ENCODE data around the gene SPPL2B.

SPPL2B gene

GRCh38 chr19:2305452-2306280 is 22.8 kb upstream of the SPPL2B start:
- Histone ChIP-seq H3K9me3 (ENCODE audit: control insufficient read depth, low read length) (no peaks in the 10 kb centered on the region), H3K27ac (ENCODE audit: low read depth, low read length, severe bottlenecking) (no peak overlapping the region), H3K4me3 (ENCODE audit: extremely low read depth, insufficient read depth, low read length, poor library complexity, severe bottlenecking) (no peak overlapping the region), H3K4me1 (ENCODE audit: control insufficient read depth, insufficient read depth, low read length, poor library complexity, severe bottlenecking) (no peaks in the 10 kb centered on the region), H3K36me3 (ENCODE audit: control insufficient read depth, insufficient read depth, low read length) (no peaks in the 10 kb centered on the region)
- WGBS, 2 experiments (ENCODE audit: insufficient coverage in 2 of 2), result 85 to 86% methylated on average over 9 to 10 of the region's 19 CpGs

GRCh38 chr19:2306281-2306806 is 22.1 kb upstream of the SPPL2B start:
- H3K4me3 ChIP-seq (ENCODE audit: extremely low read depth, insufficient read depth, low read length, poor library complexity, severe bottlenecking), result no peak overlapping the region
- WGBS, 2 experiments (ENCODE audit: insufficient coverage in 2 of 2), result 80% methylated on average over 15 of the region's 19 CpGs
- no peaks in the 10 kb centered on the region for H3K4me1 ChIP-seq (ENCODE audit: control insufficient read depth, insufficient read depth, low read length, poor library complexity, severe bottlenecking)
- no peaks in the 10 kb centered on the region for H3K36me3 ChIP-seq (ENCODE audit: control insufficient read depth, insufficient read depth, low read length)
- H3K9me3 ChIP-seq (ENCODE audit: control insufficient read depth, low read length), result no peaks in the 10 kb centered on the region
- no peak overlapping the region for H3K27ac ChIP-seq (ENCODE audit: low read depth, low read length, severe bottlenecking)

- no peaks in the 10 kb centered on the region for H3K9me3 ChIP-seq (ENCODE audit: control insufficient read depth, low read length)
- H3K4me1 ChIP-seq (ENCODE audit: control insufficient read depth, insufficient read depth, low read length, poor library complexity, severe bottlenecking), result no peaks in the 10 kb centered on the region
- 83 to 84% methylated on average over 14 to 17 of the region's 17 CpGs for WGBS, 2 experiments (ENCODE audit: insufficient coverage in 2 of 2)
- H3K4me3 ChIP-seq (ENCODE audit: extremely low read depth, insufficient read depth, low read length, poor library complexity, severe bottlenecking), result no peak overlapping the region
- H3K36me3 ChIP-seq (ENCODE audit: control insufficient read depth, insufficient read depth, low read length), result no peaks in the 10 kb centered on the region
- no peak overlapping the region for H3K27ac ChIP-seq (ENCODE audit: low read depth, low read length, severe bottlenecking)
Observed at GRCh38 chr19:2306971-2307370, 21.5 kb upstream of the SPPL2B start.

- H3K4me1 ChIP-seq (ENCODE audit: control insufficient read depth, insufficient read depth, low read length, poor library complexity, severe bottlenecking), result no peaks in the 10 kb centered on the region
- H3K27ac ChIP-seq (ENCODE audit: low read depth, low read length, severe bottlenecking), result no peak overlapping the region
- H3K4me3 ChIP-seq (ENCODE audit: extremely low read depth, insufficient read depth, low read length, poor library complexity, severe bottlenecking), result no peak overlapping the region
- H3K36me3 ChIP-seq (ENCODE audit: control insufficient read depth, insufficient read depth, low read length), result no peaks in the 10 kb centered on the region
- H3K9me3 ChIP-seq (ENCODE audit: control insufficient read depth, low read length), result no peaks in the 10 kb centered on the region
- 69 to 73% methylated on average over 23 to 30 of the region's 33 CpGs for WGBS, 2 experiments (ENCODE audit: insufficient coverage in 2 of 2)
Observed at GRCh38 chr19:2307518-2308012, 20.9 kb upstream of the SPPL2B start.

GRCh38 chr19:2308114-2308556 is 20.3 kb upstream of the SPPL2B start, which contains the start of gene LINGO3:
Gene LINGO3, minus strand, starts transcription at chr19:2308154. Its CDS starts 16,378 bp downstream, at chr19:2291776.
- WGBS, 2 experiments (ENCODE audit: insufficient coverage in 2 of 2), result 13 to 18% methylated on average over 37 to 53 of the region's 63 CpGs
- Histone ChIP-seq H3K36me3 (ENCODE audit: control insufficient read depth, insufficient read depth, low read length) (no peaks in the 10 kb centered on the region), H3K4me1 (ENCODE audit: control insufficient read depth, insufficient read depth, low read length, poor library complexity, severe bottlenecking) (no peaks in the 10 kb centered on the region), H3K9me3 (ENCODE audit: control insufficient read depth, low read length) (no peaks in the 10 kb centered on the region), H3K27ac (ENCODE audit: low read depth, low read length, severe bottlenecking) (no peak within 1 kb of the TSS), H3K4me3 (ENCODE audit: extremely low read depth, insufficient read depth, low read length, poor library complexity, severe bottlenecking) (peak within 1 kb of the TSS; percentile 18)

- H3K9me3 ChIP-seq (ENCODE audit: control insufficient read depth, low read length), result peaks cover 4% of the 10 kb centered on the region
- H3K27ac ChIP-seq (ENCODE audit: low read depth, low read length, severe bottlenecking), result no peak overlapping the region
- no peaks in the 10 kb centered on the region for H3K4me1 ChIP-seq (ENCODE audit: control insufficient read depth, insufficient read depth, low read length, poor library complexity, severe bottlenecking)
- H3K36me3 ChIP-seq (ENCODE audit: control insufficient read depth, insufficient read depth, low read length), result no peaks in the 10 kb centered on the region
- no peak overlapping the region for H3K4me3 ChIP-seq (ENCODE audit: extremely low read depth, insufficient read depth, low read length, poor library complexity, severe bottlenecking)
- 80 to 88% methylated on average over 11 to 14 of the region's 17 CpGs for WGBS, 2 experiments (ENCODE audit: insufficient coverage in 2 of 2)
Observed at GRCh38 chr19:2309734-2310362, 18.6 kb upstream of the SPPL2B start.

GRCh38 chr19:2311093-2311492 is 17.4 kb upstream of the SPPL2B start:
- no peak overlapping the region for H3K4me3 ChIP-seq (ENCODE audit: extremely low read depth, insufficient read depth, low read length, poor library complexity, severe bottlenecking)
- no peaks in the 10 kb centered on the region for H3K36me3 ChIP-seq (ENCODE audit: control insufficient read depth, insufficient read depth, low read length)
- H3K27ac ChIP-seq (ENCODE audit: low read depth, low read length, severe bottlenecking), result no peak overlapping the region
- H3K4me1 ChIP-seq (ENCODE audit: control insufficient read depth, insufficient read depth, low read length, poor library complexity, severe bottlenecking), result peaks cover 2% of the 10 kb centered on the region
- H3K9me3 ChIP-seq (ENCODE audit: control insufficient read depth, low read length), result peaks cover 13% of the 10 kb centered on the region
- WGBS, 2 experiments (ENCODE audit: insufficient coverage in 2 of 2), result 93 to 100% methylated on average over 2 to 3 of the region's 4 CpGs

GRCh38 chr19:2312820-2313501 is 15.5 kb upstream of the SPPL2B start:
- no peaks in the 10 kb centered on the region for H3K36me3 ChIP-seq (ENCODE audit: control insufficient read depth, insufficient read depth, low read length)
- WGBS, 2 experiments (ENCODE audit: insufficient coverage in 2 of 2), result 55 to 66% methylated on average over 19 to 26 of the region's 28 CpGs
- H3K27ac ChIP-seq (ENCODE audit: low read depth, low read length, severe bottlenecking), result no peak overlapping the region
- H3K4me1 ChIP-seq (ENCODE audit: control insufficient read depth, insufficient read depth, low read length, poor library complexity, severe bottlenecking), result peaks cover 5% of the 10 kb centered on the region
- H3K9me3 ChIP-seq (ENCODE audit: control insufficient read depth, low read length), result peaks cover 13% of the 10 kb centered on the region
- H3K4me3 ChIP-seq (ENCODE audit: extremely low read depth, insufficient read depth, low read length, poor library complexity, severe bottlenecking), result no peak overlapping the region

- Histone ChIP-seq H3K9me3 (ENCODE audit: control insufficient read depth, low read length) (peaks cover 13% of the 10 kb centered on the region), H3K4me1 (ENCODE audit: control insufficient read depth, insufficient read depth, low read length, poor library complexity, severe bottlenecking) (peaks cover 9% of the 10 kb centered on the region), H3K27ac (ENCODE audit: low read depth, low read length, severe bottlenecking) (no peak overlapping the region), H3K4me3 (ENCODE audit: extremely low read depth, insufficient read depth, low read length, poor library complexity, severe bottlenecking) (no peak overlapping the region), H3K36me3 (ENCODE audit: control insufficient read depth, insufficient read depth, low read length) (no peaks in the 10 kb centered on the region)
- WGBS, 2 experiments (ENCODE audit: insufficient coverage in 2 of 2), result 88 to 94% methylated on average over 6 to 7 of the region's 7 CpGs
Observed at GRCh38 chr19:2315121-2315817, 13.2 kb upstream of the SPPL2B start.

GRCh38 chr19:2315818-2316353 is 12.6 kb upstream of the SPPL2B start:
- Histone ChIP-seq H3K4me1 (ENCODE audit: control insufficient read depth, insufficient read depth, low read length, poor library complexity, severe bottlenecking) (peaks cover 9% of the 10 kb centered on the region), H3K4me3 (ENCODE audit: extremely low read depth, insufficient read depth, low read length, poor library complexity, severe bottlenecking) (no peak overlapping the region), H3K27ac (ENCODE audit: low read depth, low read length, severe bottlenecking) (no peak overlapping the region), H3K36me3 (ENCODE audit: control insufficient read depth, insufficient read depth, low read length) (peaks cover 2% of the 10 kb centered on the region), H3K9me3 (ENCODE audit: control insufficient read depth, low read length) (peaks cover 13% of the 10 kb centered on the region)
- WGBS, 2 experiments (ENCODE audit: insufficient coverage in 2 of 2), result 36 to 37% methylated on average over 19 to 21 of the region's 22 CpGs
